Coronary artery (tissue), 2 donors: ENCODE data around the gene TPO.
"Not testable (repeated sequence)": the region's sequence is repeated elsewhere in the genome, so short reads cannot be mapped to it uniquely, and the experiment has no call there.

Experiments
- DNase-seq: peaks from one replicate; pipeline ENCODE4 v3.0.0-alpha.2; 2017; ENCODE audit warnings: low spot score
- H3K27ac ChIP-seq, 2 donors: fragments of 200-600 bp; sonication (generic); one replicate each; pipeline ENCODE4 v1.5.1; 2016 to 2019
- H3K4me3 ChIP-seq: fragments of 200-600 bp; sonication (generic); 2 replicates; pipeline ENCODE4 v1.5.1; 2016; ENCODE audit warnings: mild to moderate bottlenecking, moderate library complexity
- TF ChIP-seq, protein P1 (sequence below): fragments of 200-600 bp; sonication (generic); IDR thresholded peaks from one replicate; pipeline ENCODE4 v1.5.1; 2019; ENCODE audit warnings: antibody characterized with exemption

Gene TPO

DNA sequence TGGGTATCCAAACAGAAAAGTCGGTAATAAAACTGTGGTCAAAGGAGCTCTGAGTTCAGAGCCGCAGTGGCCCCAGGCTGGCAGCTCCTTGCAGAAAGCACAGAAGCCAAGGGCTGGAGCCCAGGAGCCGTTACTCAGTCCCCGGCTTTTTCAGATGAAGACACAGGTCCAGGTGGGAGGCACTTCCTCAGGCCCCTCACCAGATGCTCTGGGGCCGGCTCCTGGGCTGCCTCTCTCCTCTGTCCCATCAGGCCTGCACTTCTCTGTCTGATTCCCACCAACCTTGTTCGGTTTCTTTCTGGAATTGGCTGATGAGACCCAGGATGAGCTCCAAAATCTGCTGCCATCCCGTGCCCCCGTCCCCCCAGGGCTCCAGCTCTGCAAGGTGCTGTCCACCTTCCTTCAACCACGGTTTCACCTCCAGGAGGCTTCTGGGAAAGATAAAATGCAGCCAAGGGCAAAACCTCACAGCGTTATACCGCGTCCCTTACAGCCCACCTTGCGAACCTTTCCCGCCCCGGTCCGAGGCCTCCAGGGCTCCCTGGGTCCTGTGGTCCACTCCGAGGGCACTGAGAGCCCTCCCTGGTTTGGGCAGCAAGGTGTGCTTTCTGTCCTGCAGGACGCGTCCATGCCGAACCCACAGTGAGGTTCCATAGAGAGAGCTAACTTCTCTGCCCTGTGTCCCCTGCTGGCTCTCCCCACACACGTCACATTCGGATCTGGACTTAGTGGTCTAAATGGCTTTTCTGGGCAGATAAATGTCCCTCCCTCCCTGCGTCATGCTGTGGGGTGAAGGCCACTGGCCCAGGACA lies 102.9 kb downstream of the TPO start:
- TF ChIP-seq, protein P1, sequence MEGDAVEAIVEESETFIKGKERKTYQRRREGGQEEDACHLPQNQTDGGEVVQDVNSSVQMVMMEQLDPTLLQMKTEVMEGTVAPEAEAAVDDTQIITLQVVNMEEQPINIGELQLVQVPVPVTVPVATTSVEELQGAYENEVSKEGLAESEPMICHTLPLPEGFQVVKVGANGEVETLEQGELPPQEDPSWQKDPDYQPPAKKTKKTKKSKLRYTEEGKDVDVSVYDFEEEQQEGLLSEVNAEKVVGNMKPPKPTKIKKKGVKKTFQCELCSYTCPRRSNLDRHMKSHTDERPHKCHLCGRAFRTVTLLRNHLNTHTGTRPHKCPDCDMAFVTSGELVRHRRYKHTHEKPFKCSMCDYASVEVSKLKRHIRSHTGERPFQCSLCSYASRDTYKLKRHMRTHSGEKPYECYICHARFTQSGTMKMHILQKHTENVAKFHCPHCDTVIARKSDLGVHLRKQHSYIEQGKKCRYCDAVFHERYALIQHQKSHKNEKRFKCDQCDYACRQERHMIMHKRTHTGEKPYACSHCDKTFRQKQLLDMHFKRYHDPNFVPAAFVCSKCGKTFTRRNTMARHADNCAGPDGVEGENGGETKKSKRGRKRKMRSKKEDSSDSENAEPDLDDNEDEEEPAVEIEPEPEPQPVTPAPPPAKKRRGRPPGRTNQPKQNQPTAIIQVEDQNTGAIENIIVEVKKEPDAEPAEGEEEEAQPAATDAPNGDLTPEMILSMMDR = no peak
- Histone ChIP-seq H3K27ac (no peak overlapping the region), H3K4me3 (no peak overlapping the region)
- no peak for DNase-seq

DNA sequence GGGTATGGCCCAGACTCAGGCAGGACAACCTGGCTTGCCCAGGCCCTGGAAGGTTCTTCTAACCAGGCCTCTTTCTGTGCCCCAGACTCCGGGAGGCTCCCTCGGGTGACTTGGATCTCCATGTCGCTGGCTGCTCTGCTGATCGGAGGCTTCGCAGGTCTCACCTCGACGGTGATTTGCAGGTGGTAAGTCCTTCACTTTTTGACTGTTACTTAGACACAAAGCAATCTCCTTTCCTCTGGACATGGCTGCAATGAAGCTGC lies 103.5 kb downstream of the TPO start:
- H3K27ac ChIP-seq = no peak overlapping the region
- no peak for DNase-seq
- H3K4me3 ChIP-seq = no peak overlapping the region
- TF ChIP-seq, protein P1 = no peak

DNA sequence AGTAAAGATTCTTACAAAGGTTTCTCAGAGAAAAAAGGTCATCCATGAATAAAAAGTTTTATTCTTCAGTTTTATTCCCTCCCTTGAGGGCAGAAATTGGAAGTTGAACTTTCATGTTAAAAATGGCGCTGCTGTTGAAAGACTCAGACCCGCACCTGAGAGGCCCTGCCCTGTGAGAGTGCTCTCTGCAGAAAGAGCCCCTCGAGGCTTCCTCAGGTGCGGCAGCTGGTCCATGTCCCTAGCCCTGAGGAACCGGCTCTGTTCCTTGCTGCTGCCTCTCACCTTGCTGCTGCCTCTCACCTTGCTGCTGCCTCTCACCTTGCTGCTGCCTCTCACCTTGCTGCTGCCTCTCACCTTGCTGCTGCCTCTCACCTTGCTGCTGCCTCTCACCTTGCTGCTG lies 104.0 kb downstream of the TPO start:
- DNase-seq, H3K4me3 ChIP-seq: not testable (repeated sequence)

DNA sequence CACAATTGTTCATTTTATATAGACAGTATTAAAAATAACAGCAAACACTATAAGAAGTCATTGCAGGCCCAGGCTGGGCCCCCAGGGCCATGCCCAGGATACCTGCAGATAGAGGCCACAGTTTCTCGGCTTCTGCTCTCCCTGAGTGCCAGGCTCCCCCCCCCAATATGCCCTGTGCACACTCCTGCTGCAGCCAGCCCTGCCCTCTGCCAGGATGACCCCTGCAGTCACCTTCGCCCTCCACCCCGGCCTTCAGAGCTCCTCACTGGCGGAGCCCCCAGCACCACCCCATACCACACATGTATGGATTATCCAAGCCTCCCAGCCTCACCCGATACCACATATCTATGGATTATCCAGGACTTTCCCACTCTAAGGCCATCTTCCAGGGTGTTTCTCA lies 104.5 kb downstream of the TPO start:
- H3K27ac ChIP-seq = no peak overlapping the region
- TF ChIP-seq, protein P1 = no peak
- H3K4me3 ChIP-seq = no peak overlapping the region
- no peak for DNase-seq

More for the DNA sequence above, 104.0 kb downstream of the TPO start:
- not testable (repeated sequence) for H3K27ac ChIP-seq

DNA sequence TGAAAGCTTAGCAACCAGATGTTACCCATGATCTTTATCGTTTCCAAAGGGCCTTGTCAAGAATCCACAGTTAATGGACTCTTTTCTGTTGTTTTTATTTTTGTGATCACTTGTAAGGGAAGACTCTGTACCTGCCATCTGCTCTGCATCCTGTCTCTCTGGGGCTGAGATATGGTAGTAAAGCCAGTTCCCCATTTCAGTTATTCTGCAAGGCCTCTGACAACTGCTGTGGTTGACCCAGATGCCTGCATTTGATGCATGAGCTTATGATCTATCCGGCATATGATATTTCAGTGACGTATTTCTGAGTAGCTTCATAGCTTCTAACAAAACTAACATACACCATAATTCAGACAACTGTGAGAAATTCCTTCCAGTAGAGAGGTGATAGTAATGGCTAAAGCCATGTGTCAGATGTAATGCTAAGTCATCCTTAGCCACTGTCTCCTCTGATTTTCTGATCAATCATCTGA lies 105.1 kb downstream of the TPO start:
- H3K27ac ChIP-seq = no peak overlapping the region
- DNase-seq = no peak
- no peak overlapping the region for H3K4me3 ChIP-seq
- TF ChIP-seq, protein P1 = no peak

DNA sequence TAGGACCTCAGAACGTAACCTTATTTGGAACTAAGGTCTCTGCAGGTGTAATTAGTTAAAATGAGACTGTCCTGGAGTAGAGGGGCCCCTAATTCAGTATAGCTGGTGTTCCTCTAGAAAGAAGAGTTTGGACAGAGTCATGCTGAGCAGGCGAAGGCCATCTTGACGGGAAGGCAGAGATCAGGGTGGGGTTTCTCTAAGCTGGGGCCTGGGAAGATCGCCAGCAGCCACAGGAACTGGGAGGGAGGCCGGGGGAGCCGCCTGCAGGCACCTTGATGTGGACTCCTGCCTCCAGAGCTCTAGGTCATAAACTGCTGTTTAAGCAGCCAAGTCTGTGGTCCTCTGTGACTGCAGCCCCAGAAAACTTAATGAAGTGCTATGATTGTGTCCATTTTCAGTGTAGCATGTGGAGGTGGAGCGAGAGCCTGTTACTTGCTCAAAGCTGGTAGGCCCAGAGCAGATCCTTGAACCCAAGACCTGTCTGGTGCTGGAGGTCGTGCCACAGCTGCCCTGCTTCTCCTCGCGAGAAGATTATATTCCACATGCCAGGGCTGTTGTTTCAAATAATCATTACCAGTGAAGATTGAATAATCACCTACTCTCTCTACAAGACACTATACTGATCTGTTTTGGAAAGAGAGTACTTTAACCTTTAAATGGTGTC lies 105.7 kb downstream of the TPO start:
- H3K4me3 ChIP-seq = no peak overlapping the region
- DNase-seq = no peak
- H3K27ac ChIP-seq = no peak overlapping the region
- TF ChIP-seq, protein P1 = no peak

DNA sequence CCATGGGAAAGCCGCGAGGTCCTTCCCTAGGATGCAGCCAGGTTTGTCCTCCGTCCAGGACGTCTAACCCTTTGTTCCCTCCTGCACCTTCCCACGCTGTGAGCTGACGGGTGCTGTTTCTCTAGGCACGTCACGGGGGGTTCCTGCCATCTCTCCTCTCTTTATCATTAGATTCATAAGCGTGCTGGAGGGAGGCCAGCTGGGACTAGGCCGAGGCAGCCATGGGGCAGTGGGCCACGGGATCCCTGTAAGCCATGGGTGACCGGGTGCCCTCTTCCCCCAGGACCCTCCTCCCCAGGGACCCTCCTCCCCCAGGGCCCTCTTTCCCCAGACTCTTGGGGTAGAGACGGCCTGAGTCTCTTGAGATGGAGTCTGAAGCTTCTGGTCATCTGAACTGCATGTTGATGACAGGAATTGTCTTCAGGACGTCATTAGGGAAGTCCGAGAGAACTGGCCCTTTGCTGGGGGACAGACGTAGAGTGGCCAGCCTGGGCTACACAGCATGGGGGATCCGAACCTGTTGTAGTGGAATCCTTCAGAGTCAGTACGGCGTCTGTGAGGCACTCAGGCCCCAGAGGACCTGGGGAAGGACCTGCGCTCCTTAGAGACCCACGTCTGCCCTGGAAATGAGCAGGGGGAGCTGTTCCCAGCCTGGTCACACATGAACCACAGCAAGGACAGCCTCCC lies 108.1 kb downstream of the TPO start:
- Histone ChIP-seq H3K27ac (no peak overlapping the region), H3K4me3 (no peak overlapping the region)
- TF ChIP-seq, protein P1 = no peak
- DNase-seq = no peak
